DND-41 (cell line): ENCODE data around the gene IMP4.

Source experiments
- ATAC-seq: fragments of 200-7000 bp; cut with Tn5 transposase; 3 replicates; pipeline ENCODE4 v1.9.1; 2021; ENCODE audit warnings: low read depth; ENCODE audit not compliant: insufficient read depth
- DNase-seq: peaks from one replicate; pipeline ENCODE4 v3.0.0-alpha.2; 2020
- H2AFZ ChIP-seq: 2 replicates; pipeline ENCODE4 v1.6.0; 2012; ENCODE audit warnings: low read depth, low read length
- H3K27ac ChIP-seq: 2 replicates; pipeline ENCODE4 v1.5.1; 2012; ENCODE audit warnings: low read length, inconsistent platforms
- H3K27me3 ChIP-seq: fragments of 200-600 bp; sonication (generic); 2 replicates; pipeline ENCODE4 v1.6.0; 2012; ENCODE audit warnings: low read length, mild to moderate bottlenecking, inconsistent platforms; ENCODE audit not compliant: insufficient read depth, poor library complexity
- H3K36me3 ChIP-seq: 2 replicates; pipeline ENCODE4 v1.5.1; 2012; ENCODE audit warnings: low read length, inconsistent platforms; ENCODE audit not compliant: insufficient read depth
- H3K4me1 ChIP-seq: 2 replicates; pipeline ENCODE4 v1.5.1; 2012; ENCODE audit warnings: mild to moderate bottlenecking, low read length; ENCODE audit not compliant: insufficient read depth
- H3K4me2 ChIP-seq: 2 replicates; pipeline ENCODE4 v1.6.0; 2012; ENCODE audit warnings: mild to moderate bottlenecking, moderate library complexity, low read length, inconsistent platforms; ENCODE audit not compliant: insufficient read depth
- H3K4me3 ChIP-seq, 2 experiments: fragments of 200-600 bp in 1 of 2; shearing (Covaris generic) in 1 of 2; 2 replicates each; pipeline ENCODE4 v1.5.1; 2012 to 2016; ENCODE audit warnings: inconsistent platforms in 2 of 2, low read length in 2 of 2, mild to moderate bottlenecking in 2 of 2, low read depth in 1 of 2, moderate library complexity in 1 of 2
- H3K79me2 ChIP-seq: 2 replicates; pipeline ENCODE4 v1.6.0; 2012; ENCODE audit warnings: low read length, inconsistent platforms; ENCODE audit not compliant: insufficient read depth
- H3K9ac ChIP-seq: 2 replicates; pipeline ENCODE4 v1.6.0; 2012; ENCODE audit warnings: low read depth, mild to moderate bottlenecking, inconsistent platforms, low read length, moderate library complexity
- H3K9me3 ChIP-seq: 2 replicates; pipeline ENCODE4 v1.5.1; 2012; ENCODE audit warnings: low read length, moderate library complexity, mild to moderate bottlenecking, inconsistent platforms; ENCODE audit not compliant: insufficient read depth, severe bottlenecking
- H4K20me1 ChIP-seq: 2 replicates; pipeline ENCODE4 v1.6.0; 2012; ENCODE audit warnings: low read length; ENCODE audit not compliant: insufficient read depth
- CTCF ChIP-seq: IDR thresholded peaks from 2 replicates; pipeline ENCODE4 v1.5.1; 2012; ENCODE audit warnings: borderline replicate concordance, low read length, moderate library complexity, mild to moderate bottlenecking; ENCODE audit not compliant: poor library complexity, severe bottlenecking; ENCODE audit errors: extremely low read depth
- EZH2 ChIP-seq: IDR thresholded peaks from 3 replicates; pipeline ENCODE4 v1.6.1; 2012; ENCODE audit warnings: borderline replicate concordance, low read depth, mild to moderate bottlenecking, moderate library complexity, low read length, inconsistent platforms; ENCODE audit not compliant: severe bottlenecking

IMP4 gene

DNA sequence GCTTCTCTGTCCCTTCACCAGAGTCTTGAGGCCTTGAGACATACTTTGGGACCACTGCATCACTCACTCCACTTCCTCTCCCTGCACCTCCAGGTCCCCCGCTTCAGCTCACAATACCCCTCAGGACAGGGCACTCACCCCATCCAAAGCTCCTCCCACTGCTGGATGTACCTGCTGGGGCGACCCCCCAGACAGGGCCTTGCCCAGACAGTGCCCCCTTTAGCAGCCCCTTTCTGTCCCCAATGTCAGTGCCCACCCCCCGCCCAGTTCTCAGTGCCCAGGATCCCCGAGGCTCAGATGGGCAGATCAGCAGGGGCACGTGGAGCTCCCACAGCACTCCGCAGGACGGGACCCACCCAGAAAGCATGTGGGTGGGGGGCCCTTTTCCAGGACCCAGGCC lies 23.8 kb upstream of the IMP4 start:
- ATAC-seq: no peak
- no peak for TF ChIP-seq EZH2
- TF ChIP-seq CTCF: no peak

GRCh38 chr2:130319536-130319935 lies 23.2 kb upstream of the IMP4 start:
- ATAC-seq (no peak), DNase-seq (no peak)
- Histone ChIP-seq H3K36me3 (no peaks in the 10 kb centered on the region), H3K4me3 (no peak overlapping the region), H3K4me2 (no peak overlapping the region), H3K27me3 (peaks cover 3% of the 10 kb centered on the region), H3K4me1 (no peaks in the 10 kb centered on the region), H3K9ac (no peak overlapping the region), H3K9me3 (no peaks in the 10 kb centered on the region), H3K79me2 (no peaks in the 10 kb centered on the region), H3K27ac (no peak overlapping the region), H4K20me1 (no peaks in the 10 kb centered on the region), H2AFZ (no peak overlapping the region)
- no peak for TF ChIP-seq EZH2
- TF ChIP-seq CTCF: no peak

More for the DNA sequence above, 23.8 kb upstream of the IMP4 start:
- Histone ChIP-seq H3K27me3 (no peaks in the 10 kb centered on the region), H4K20me1 (no peaks in the 10 kb centered on the region), H3K4me3 (no peak overlapping the region), H3K9ac (no peak overlapping the region), H3K4me2 (no peak overlapping the region), H3K27ac (no peak overlapping the region), H2AFZ (no peak overlapping the region), H3K4me1 (no peaks in the 10 kb centered on the region), H3K36me3 (no peaks in the 10 kb centered on the region), H3K9me3 (no peaks in the 10 kb centered on the region), H3K79me2 (no peaks in the 10 kb centered on the region)
- DNase-seq: no peak

GRCh38 chr2:130327703-130328527 lies 14.8 kb upstream of the IMP4 start:
- Histone ChIP-seq H3K9me3 (no peaks in the 10 kb centered on the region), H3K27me3 (peaks cover 17% of the 10 kb centered on the region), H2AFZ (no peak overlapping the region), H3K27ac (no peak overlapping the region), H4K20me1 (no peaks in the 10 kb centered on the region), H3K4me3 (no peak overlapping the region), H3K9ac (no peak overlapping the region), H3K36me3 (no peaks in the 10 kb centered on the region), H3K79me2 (no peaks in the 10 kb centered on the region), H3K4me1 (peaks cover 5% of the 10 kb centered on the region), H3K4me2 (no peak overlapping the region)
- DNase-seq (no peak), ATAC-seq (no peak)
- TF ChIP-seq EZH2 (no peak), CTCF (no peak)
